HuH-7 (cell line): ENCODE results near the gene SOCS3.

Experiments used
- DNase-seq: peaks from one replicate; pipeline ENCODE4 v3.0.0; 2011; ENCODE audit warnings: low spot score

SOCS3 gene

DNA sequence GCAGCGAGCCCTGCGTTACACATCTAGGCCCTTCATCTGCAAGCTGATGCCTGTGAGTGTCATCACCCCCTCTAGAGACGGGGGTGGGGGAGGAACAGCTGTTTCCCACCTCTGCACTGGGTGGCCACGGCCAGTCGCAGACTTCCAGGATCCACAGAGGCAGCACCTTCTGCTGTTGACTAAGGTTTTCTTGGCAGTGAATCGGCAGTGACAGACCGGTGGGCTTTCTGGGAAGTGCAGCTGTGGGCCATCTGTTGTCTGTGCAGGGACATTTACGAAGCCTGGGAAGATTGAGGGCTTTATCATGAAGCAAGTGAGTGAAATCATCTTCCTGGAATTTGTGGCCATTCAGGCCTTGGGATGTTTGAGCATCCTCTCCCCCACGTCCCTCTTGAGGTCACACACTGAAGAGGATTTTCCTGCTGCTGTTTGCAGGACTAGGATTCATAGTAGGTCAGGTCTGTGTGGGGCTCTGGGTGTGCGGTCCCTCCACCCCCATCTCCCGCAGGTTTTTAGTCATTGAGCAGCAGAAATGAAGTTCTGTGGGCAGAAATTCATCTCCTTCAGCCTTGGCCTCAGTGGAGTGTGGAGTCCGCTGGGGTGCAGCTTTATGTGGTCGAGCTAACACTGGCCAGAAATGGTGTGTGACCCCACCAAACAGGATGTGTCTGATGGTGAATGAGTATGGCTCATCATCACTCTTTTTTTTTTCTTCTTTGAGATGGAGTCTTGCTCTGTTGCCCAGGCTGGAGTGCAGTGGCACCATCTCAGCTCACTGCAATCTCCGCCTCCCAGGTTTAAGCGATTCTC is 30.6 kb upstream of the SOCS3 start:
- no peak for DNase-seq

DNA sequence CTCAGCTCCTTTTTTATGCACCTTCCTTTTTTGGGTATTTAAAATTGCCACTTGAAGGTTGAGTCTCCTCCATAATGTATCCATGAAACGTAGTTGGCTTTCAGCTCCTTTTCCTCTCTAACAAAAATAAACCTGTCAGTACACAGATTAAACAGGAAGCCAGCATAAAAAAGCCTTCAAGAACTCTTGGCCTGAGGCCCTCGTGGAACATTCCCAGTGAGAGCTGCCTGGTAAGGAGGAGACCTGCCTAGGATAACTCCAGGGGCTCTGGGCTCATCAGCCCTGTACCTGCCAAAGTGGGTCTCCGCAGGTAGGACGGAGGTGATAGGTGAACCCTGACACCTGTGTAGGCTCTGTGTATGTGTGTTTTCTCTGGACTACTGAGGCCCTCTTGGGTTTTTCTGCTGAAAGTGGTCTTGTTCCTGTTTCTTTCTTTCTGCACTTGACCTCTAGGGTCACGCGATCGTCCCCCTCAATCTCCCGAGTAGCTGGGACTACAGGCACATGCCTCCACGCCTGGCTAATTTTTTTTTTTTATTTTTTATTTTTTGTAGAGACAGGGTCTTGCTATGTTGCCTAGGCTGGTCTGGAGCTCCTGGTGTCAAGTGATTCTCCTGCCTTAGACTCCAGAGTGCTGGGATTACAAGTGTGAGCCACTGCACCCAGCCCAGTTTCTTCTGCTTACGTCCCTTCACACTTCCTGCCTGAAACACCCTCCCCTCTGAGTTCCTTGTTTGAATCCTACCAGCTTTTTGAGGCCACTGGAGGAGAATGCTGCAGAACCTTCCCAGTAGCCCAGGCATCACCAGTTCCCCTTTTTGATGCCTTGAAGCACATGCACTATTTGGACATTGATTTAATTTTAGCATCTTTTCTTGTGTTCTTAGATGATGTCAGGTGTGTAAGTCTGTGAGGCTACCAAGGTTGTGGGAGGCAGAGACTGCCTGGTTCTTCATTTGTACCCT is 28.4 kb upstream of the SOCS3 start:
- DNase-seq, result no peak

DNA sequence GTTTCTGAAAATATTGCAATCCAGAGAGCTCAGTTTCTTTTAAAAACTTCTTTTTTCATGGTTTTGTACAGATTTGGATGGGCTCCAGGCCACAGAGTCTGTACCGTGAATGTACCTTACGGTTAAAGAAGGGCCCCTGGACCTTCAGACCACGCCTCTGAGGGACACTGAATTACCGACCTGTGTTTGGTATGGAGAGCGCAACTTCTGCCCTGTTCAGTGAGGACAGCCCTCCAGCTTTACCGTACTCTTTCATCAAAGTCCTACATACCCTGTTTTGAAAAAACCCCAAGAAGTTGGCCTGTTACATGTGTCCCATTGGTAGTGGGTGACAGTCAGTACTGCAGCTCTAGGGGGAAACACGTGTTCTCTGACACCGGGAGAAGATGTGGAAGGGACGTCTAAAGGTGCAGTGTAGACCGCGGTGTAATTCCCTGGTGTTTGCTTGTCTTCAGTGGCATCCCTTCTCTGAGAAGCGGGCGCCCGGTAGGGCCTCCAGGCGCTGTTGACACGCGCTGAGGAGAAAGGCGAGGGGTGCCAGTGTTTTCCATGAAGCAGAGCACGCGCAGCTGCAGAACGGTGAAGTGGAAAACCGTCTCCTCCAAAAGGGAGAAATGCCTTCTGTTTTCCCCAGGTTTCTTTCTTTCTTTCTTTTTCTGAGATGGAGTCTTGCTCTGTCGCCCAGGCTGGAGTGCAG is 24.8 kb upstream of the SOCS3 start:
- DNase-seq, result no peak

DNA sequence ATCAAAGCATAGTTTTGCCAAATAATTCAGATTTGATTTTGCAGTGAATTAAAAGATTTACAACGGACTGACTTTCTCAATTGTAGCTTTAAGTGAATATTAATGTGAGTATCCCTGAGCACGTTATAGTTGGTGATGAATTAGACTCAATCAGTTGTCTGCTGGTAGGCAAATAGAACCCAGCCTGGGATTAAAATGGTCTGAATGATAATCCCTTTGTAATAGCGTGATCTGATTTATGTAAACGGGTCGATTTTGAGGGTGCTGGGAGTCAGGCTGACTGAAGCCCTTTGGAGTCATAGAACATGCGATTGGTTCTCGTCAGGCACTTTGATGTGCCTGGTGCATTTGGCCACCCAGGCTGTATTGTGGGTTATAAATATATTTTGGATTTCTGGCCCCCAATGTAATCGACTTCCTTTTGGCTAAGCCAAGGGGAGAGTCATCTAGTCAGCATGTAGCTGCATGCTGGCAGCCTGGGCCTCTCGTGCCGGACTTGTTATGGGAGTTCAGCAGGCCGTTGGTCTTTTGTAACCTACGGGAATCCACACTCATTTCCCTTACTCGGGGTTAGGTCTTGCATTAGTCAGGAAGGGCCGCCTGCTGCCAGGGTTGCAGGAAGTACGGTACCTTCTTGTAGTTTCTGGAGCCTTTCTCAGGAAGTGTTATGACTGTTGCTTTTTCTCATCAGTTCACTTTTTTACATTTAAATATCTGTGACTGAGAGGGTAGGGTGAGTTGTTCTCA is 24.0 kb upstream of the SOCS3 start:
- DNase-seq, result no peak

DNA sequence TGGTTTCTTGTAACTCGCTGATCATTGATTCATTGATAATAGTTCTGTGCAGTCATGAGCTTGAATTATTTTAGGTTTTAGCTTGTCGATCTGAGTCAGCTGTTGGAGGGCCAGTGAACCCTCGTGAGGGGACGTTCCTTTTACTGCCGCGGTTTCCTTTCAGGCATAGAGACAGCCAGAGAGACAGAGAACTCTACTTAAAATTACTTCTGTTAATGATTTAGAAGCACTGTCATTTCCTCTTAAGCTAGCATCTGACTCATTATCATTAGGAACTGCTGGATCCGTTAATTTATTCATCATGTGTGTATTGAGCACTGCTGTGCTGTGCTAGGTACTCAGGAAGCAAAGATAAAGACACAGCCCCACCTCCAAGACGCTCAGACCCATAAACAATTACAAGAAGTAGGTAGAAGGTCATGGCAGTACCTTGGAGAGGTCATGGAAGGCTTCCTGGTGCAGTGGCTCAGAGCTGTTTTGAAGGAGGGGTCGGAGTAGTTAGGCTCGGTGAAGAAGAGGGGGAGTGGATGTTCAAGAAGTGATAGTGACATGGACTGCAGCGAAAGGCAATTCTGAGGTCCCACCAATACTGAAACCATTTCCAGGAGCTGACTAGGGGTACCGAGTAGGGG is 21.8 kb upstream of the SOCS3 start:
- DNase-seq, result no peak

DNA sequence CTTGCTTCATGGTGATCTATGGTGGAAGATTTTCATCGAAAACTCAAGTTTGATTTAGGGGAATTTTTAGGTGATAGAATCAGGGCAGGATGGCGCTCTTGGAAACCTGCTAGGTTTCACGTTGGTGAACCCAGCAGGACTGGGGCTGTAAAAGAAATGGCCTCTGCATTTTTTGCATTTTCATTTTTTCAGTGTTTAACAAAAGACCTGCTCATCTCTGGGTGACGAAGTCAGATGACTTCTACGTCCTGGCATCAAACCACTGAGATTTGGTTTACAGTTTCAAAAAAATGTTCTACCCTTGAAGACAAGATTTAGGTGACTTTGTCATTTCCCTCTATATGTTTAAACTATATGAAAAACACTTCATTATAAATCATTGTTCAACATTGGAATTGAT is 20.5 kb upstream of the SOCS3 start:
- DNase-seq, result no peak

DNA sequence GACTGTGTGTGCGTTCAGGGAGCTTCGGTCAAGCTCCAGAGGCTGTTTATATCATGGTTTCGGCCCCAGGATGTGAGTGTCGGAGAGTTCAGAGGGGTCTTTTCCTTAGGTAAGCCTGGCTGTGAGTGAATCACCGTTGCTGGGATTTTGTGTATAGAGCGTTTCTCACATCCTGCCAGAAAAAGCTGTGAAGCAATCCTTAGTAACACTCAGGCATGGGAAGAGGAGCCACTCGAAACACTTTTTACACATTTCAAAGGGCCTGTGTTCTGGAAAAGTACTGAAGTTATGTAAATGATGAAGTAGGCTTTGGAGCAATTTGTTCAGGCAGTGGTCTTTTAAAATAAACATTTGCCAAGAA is 19.2 kb upstream of the SOCS3 start:
- no peak for DNase-seq

DNA sequence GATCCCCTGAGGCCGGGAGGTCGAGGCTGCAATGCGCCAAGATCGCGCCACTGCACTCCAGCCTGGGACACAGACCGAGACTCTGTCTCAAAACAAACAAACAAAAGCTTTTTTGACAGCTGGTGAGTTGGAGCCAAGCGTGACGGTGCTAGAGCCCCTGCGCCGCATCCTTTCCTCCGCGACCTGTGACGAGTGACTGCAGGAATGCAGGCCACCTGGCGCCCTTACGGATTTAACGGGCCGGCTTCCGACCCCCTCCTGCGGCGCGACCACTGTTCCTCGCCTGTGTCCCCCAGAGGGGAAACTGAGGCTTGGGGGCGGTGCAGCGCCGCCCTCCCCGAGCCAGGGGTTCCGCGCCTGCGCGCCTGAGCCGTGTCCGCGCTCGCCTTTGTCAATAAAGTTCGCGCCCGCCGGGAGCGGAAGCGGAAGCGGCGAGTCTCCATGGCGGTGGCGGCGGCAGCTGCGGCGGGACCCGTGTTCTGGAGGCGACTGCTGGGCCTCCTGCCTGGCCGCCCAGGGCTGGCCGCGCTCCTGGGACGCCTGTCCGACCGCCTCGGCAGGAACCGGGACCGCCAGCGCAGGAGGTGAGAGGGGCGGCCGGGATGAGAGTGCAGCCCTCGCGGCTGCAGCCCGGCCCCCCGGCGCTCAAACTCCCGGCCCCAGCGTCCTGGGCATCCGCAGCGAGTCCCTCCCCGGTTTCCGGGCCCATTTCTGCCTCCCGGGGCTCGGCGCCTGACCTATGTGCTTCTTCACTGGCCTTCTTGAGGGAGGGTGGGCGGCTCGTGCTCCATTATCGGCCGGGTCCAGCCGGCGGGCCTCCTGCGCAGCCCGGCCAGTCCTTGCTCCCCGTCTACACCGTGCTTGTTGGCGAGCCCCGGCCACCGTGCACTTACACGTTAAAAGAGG is 18.6 kb upstream of the SOCS3 start, which contains the start of gene PGS1:
PGS1 (plus strand) TSS at position 425 of the 906 bp plus-strand sequence; CDS start at position 442, 17 bp downstream.
- DNase-seq, result peak; percentile 80

DNA sequence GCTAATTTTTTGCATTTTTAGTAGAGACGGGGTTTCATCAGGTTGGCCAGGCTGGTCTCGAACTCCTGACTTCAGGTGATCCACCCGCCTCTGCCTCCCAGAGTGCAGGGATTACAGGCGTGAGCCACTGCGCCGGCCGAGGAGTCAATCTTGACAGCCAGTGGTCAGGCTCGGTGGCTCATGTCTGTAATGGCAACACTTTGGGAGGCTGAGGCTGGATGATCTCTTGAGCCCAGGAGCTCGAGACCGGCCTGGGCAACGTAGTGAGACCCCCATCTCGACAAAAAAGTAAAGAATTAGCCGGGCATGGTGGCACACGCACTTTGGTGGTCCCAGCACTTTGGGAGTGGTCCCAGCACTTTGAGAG is 18.0 kb upstream of the SOCS3 start:
- DNase-seq, result no peak

DNA sequence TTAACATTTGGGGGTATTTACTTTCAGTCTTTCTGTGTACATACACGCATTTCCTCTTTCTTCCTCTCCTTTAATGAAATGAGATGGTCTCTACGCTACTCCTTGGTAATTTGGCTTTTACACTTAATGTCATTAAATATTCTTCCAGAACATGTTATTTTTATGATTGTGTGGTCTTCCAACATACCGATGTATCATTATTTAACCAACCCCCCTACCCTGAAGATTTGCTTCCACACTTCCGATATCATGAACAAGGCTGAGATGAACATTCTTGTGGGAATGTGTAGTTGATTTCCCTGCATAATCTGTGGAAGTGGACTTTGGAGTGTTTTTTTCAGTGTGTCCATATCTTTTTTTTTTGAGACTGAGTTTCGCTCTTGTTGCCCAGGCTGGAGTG is 16.3 kb upstream of the SOCS3 start:
- no peak for DNase-seq

DNA sequence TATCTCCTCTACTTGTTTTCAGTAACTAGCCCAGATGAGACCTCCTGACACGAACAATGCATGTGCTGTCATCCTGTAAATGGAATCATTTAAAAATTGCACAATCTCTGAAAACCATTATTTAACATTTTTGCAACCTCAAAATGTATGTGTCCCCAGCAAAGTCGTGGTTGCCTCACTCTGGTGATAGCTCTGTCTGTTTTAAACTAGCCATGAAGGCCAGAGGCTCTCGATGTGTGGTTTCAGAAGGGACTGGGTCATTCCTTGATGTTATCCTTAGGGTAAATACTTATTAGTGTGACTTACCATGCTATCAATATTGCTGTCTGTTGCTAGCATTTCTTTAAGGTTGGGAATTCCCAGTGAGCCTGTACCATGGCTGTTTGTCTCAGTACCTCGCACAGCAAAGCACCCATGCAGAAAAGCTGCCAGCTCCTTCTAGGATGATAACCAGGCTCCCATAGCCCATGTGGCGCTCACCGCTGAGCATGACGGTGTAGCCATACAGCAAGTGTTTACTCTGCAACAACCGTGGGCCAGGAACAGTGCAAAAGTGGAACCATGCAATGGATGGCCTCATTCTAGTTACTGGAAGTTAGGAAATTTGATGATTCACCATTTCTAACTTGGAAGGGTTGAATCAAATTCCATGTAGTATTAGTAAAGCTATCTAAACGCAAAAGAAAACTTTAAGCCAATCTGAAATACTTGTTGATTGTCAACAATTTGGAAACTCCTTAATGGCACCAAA is 15.7 kb upstream of the SOCS3 start:
- DNase-seq, result no peak

DNA sequence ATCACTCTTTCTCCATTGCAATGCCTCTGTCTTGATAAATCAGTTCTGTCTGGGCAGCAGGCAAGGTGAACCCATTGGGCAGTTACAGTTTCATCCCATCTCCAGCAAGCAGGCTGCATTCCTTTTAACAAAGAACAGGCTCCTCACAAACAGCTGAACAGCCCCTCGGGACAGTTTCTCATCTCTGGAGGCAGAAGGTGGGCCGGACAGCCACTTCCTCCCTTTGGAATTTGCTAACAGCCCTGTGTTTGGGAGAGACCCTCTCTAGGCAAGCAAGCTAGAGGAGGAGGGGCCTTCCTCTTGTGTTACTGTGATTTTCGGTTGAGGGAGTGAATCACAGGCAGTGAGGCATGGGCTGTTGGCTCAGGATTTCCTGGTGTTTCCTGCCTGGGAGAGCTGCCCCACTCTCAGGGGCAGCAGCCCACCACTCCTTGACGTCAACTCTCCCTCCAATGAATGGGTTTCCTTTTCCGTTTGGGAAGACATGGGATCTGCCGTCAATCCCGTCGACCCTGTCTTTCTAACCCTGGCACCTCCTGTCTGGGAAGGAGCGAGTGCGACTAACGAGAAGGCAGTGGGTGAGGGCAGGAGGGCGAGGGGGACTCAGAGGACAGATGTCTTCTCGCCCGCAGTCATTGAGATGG is 14.9 kb upstream of the SOCS3 start:
- DNase-seq, result no peak

DNA sequence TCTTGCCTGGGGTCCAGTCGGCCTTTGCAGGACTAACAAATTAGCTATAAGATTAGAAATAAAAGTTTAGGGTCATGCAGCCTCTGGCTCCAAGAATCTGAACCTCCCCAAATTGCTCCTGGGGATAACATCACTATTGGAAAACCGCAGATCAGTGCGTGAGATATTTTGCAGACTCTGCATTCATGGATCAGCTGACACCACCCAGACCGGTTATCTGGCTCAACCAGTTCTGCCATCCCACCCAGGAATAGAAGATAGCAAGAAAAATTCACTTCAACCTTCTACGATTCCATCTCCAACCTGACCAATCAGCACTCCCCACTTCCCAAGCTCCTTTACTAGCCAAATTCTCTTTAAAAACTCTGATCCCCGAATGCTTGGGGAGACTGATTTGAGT is 14.3 kb upstream of the SOCS3 start:
- DNase-seq, result no peak

DNA sequence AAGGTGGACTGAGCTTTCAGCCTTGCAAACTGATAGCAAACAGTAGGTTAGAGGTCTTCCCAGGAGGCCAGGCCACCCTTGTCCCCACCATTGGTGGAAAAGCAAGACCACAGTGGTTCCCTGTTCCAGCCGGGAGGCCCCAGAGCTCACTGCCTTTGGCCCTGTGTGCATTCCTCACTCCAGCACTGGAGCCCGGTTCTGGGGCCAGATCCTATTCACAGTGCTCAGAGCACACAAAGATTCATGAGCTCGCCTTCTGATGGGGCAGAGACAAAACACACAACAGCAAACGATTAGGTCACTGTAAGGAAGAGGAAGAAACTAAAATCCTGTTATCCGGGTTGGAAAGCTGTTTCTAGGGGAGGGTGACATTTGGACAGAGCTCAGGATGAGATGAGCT is 13.0 kb upstream of the SOCS3 start:
- no peak for DNase-seq

DNA sequence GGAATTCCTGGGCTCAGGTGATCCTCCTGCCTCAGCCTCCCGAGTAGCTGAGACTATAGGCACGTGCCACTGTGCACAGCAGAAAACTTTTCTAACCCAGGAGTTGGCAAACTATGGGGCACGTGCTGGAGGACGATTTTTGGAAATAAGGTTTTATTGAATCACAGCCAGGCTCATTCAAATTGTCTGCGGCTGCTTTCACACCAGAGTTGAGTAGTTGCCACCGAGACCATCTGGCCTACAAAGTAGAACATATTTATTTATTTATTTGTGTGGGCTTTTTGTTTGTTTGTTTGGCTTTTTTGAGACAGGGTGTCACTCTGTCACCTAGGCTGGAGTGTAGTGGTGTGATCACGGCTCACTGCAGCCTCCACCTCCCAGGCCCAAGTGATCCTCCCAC is 11.2 kb upstream of the SOCS3 start:
- no peak for DNase-seq

DNA sequence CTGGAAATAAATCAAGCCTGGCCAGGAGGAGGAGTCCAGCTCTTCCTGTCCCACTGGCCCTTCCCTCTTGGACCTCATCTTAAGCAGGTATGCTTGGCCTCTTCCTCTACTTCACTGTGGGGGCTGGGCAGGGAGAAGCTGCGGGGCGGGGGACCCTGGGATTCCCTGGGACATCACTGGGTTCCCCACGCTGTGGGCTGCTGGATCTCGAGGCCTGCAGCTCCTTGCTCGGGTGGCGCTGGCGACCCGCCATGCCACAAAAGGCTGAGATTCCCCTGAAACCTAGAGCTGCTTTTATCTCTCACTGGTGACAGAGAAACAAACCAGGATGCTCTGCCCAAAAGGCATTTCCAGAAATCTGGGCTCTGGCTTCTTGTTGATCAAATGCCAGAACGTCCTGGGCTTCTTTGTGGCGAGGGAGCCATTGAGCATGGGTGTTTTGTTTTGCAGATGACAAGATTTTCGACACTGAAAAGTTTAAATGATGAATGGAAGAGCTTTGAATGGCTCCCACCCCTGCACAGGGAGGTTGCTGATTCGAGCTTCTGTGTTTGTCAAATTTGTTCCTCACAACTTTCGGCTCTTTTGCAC is 10.0 kb upstream of the SOCS3 start:
- no peak for DNase-seq

DNA sequence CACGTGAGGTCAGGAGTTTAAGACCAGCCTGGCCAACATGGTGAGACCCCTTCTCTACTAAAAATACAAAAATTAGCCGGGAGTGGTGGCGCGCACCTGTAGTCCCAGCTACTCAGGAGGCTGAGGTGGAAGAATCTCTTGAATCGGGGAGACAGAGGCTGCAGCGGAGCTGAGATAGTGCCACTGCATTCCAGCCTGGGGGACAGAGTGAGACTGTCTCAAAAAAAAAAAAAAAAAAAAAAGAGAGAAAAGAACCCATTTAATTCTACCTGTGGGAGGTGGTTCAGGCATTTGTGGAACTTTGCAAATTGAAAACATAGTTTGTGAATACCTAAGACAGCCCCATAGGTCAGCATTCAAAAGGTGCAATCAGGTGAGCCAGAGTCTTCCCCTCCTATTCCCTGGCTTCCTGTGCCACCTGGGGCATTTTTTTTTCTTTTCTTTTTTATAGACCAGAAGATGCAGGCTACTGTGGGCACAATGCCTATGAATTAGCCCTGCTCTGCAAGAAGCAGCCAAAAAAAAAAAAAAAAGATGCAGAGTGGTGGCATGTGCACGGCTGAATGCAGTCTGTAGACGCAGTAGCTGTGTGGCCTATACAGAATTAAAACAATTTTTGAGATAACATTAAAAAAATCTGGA is 9.1 kb upstream of the SOCS3 start:
- no peak for DNase-seq

DNA sequence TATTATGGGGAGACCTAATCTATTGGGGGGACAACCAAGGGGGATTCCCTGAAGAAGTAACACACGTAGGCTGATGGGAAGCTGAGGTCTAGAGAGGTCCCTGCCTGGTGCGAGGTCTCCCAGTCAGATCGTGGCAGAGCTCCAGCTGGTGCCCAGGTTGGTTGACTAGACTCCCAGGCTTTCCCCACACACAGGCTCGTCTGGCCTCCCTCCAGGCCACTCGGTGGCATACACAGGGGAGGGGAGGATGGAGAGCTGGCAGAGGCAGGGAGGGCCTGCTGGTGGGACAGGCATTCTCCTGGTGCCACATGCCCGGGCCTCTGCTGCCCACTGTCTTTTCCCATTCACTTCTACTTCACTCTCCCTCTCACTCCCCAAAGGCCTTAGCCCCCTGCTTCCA is 8.5 kb upstream of the SOCS3 start:
- no peak for DNase-seq
